Kidney (tissue), 14 donors: Measurements from ENCODE around the gene SFTPA1. TPM values are rescaled to one million over a fixed set of nuclear protein-coding genes. Genes with fewer than 3 reads are reported as not detected.
"Not testable (repeated sequence)": the region's sequence is repeated elsewhere in the genome, so short reads cannot be mapped to it uniquely, and the experiment has no call there.

ENCODE experiments used
- DNase-seq, 5 donors: peaks; one replicate each; pipeline ENCODE4 v3.0.0-alpha.2; 2013 to 2020
- FAIRE-seq: peaks from 2 replicates; lab custom pipeline; 2012; peaks lifted over from hg19 to GRCh38; lab: Jason Lieb, UNC
- H3K27ac ChIP-seq, 2 donors: one replicate each; pipeline ENCODE4 v1.7.0; 2013; ENCODE audit warnings: low read depth in 2 of 2, low read length in 2 of 2, inconsistent platforms in 1 of 2
- H3K27me3 ChIP-seq: one replicate; pipeline ENCODE4 v1.7.1; 2013; ENCODE audit warnings: low read length, inconsistent platforms; ENCODE audit not compliant: control insufficient read depth, insufficient read depth
- H3K36me3 ChIP-seq, 3 donors: one replicate each; pipeline versions ENCODE4 v1.7.0 to v1.7.1; 2013; ENCODE audit warnings: low read length in 3 of 3, control low read depth in 1 of 3, inconsistent platforms in 1 of 3; ENCODE audit not compliant: insufficient read depth in 3 of 3, control insufficient read depth in 2 of 3
- H3K4me1 ChIP-seq, 3 donors: one replicate each; pipeline versions ENCODE4 v1.7.0 to v1.7.1; 2013; ENCODE audit warnings: low read length in 3 of 3, inconsistent platforms in 1 of 3, low read depth in 1 of 3; ENCODE audit not compliant: control insufficient read depth in 2 of 3, insufficient read depth in 2 of 3
- H3K4me3 ChIP-seq, 3 donors: one replicate each; pipeline versions ENCODE4 v1.7.0 to v1.8.1; 2013; ENCODE audit warnings: low read length in 3 of 3, control low read depth in 1 of 3, inconsistent platforms in 1 of 3
- H3K9ac ChIP-seq, 3 donors: one replicate each; pipeline versions ENCODE4 v1.7.0 to v1.7.1; 2013; ENCODE audit warnings: low read length in 3 of 3, control low read depth in 1 of 3, inconsistent platforms in 1 of 3
- H3K9me3 ChIP-seq, 3 donors: one replicate each; pipeline versions ENCODE4 v1.7.0 to v1.7.1; 2013; ENCODE audit warnings: low read length in 3 of 3, control low read depth in 1 of 3, inconsistent platforms in 1 of 3; ENCODE audit not compliant: control insufficient read depth in 2 of 3, insufficient read depth in 1 of 3
- intact Hi-C: fragments of 100-400 bp; cut with DNase I; formaldehyde crosslinking; loops from one replicate; pipeline ENCODE4 v1.11.1; 2022
- polyA plus RNA-seq: library from polyadenylated mRNA; stranded (reverse); fragments of 350-450 nt; fragmentation: Illumina TruSeq; extraction: RNeasy Lipid Tissue Mini Kit (QIAGEN cat#74804); gene quantifications from one replicate; pipeline ENCODE4 v1.2.3, GENCODE V29; 2014; ENCODE audit warnings: low read depth, low replicate concordance; ENCODE audit not compliant: insufficient read depth
- total RNA-seq: library from RNA; stranded (reverse); fragmentation: NEBNext Ultra II Directional; extraction: Animal tissue kit (Norgen Biotek cat#: 25700); gene quantifications from one replicate; pipeline ENCODE4 v1.2.1, GENCODE V29; 2021
- TF ChIP-seq, protein P1 (sequence below): IDR thresholded peaks from 3 replicates; pipeline ENCODE4 v1.5.1; 2012; ENCODE audit warnings: mild to moderate bottlenecking, moderate library complexity, borderline replicate concordance; ENCODE audit not compliant: insufficient read depth; ENCODE audit errors: extremely low read depth
- donor health status: control.
- donor health status: control.
- donor health status: control.
- donor health status: control.
- donor health status: control.
- donor health status: DM: yes; HTN: yes; CAD: no.
- donor health status: Normal renal cell carcinoma (clear cell type).

SFTPA1 gene
- total and polyA plus RNA-seq, 2 donors from 2014 or later = not detected

DNA sequence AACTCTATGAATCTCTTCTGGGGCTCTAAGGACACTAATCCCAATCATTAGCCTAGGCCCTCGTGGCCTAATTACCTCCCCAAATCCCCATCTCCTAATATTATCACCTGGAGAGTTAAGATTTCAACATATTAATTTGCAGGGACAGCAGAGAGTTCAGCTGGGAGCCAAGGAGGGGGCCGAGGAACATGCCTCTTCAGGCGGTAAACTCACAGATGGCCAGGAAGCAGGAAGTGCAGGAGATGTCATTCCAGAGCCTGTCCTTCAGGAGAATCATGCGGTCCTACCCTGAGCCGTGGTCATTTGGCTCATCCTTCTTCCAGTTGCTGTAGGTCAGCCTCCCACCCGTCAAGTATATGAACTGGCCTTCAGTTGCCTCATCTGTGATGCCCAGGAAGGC, 28.6 kb upstream of the SFTPA1 start:
- intact Hi-C loops = no loop called here
- Histone ChIP-seq H3K9ac (no peak overlapping the region), H3K36me3 (no peaks in the 10 kb centered on the region), H3K27ac (no peak overlapping the region), H3K4me1 (no peaks in the 10 kb centered on the region), H3K27me3 (no peaks in the 10 kb centered on the region), H3K9me3 (no peaks in the 10 kb centered on the region), H3K4me3 (no peak overlapping the region)
- DNase-seq (no peak), FAIRE-seq (no peak)
- TF ChIP-seq, protein P1, sequence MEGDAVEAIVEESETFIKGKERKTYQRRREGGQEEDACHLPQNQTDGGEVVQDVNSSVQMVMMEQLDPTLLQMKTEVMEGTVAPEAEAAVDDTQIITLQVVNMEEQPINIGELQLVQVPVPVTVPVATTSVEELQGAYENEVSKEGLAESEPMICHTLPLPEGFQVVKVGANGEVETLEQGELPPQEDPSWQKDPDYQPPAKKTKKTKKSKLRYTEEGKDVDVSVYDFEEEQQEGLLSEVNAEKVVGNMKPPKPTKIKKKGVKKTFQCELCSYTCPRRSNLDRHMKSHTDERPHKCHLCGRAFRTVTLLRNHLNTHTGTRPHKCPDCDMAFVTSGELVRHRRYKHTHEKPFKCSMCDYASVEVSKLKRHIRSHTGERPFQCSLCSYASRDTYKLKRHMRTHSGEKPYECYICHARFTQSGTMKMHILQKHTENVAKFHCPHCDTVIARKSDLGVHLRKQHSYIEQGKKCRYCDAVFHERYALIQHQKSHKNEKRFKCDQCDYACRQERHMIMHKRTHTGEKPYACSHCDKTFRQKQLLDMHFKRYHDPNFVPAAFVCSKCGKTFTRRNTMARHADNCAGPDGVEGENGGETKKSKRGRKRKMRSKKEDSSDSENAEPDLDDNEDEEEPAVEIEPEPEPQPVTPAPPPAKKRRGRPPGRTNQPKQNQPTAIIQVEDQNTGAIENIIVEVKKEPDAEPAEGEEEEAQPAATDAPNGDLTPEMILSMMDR = no peak

DNA sequence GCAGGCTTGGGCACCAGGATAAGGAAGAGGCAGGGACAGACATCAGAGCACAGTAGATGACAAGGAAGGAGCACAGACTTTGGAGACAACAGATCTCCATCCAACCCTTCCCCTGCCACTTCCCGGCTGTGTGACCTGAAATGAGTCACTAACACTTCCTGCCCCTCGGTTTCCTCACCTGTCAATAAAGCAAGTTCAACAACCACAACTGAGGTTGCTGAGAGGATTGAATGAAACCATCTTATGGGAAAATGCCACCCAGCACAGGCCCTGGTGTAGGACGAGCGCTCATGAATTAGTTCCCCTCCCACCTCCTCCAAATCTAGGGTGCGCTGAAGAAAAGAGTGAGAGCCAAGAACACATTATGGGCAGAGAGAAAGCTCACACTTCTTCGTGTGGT, 27.8 kb upstream of the SFTPA1 start:
- H3K9ac ChIP-seq, H3K27ac ChIP-seq, DNase-seq, H3K4me3 ChIP-seq, H3K9me3 ChIP-seq, intact Hi-C loops, H3K4me1 ChIP-seq, FAIRE-seq, H3K36me3 ChIP-seq, H3K27me3 ChIP-seq: not testable (repeated sequence)

DNA sequence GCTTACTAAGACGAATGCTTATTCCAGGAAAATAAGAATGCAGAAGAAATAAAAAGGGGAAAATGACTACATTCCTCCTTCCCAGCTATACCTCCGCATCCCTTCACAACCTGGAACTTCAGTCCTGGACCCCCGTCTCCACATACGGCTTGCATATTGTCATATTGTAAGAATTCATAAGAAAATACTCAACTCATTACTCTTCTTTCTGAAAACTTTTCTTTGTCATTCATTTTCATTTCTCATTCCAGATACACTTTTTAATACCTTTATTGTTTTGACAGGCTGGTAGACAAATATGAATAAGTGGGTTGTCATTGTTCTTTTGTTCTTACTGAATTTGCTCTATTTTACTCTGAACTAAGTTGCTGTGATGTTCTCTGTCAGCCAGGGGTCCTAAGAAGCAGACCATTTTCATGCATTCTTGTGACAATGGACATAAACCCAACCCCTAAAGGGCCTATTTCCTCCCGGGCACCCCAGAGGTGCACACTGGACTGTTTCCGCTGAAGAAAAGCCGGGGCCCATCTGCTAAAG, 27.2 kb upstream of the SFTPA1 start:
- TF ChIP-seq, protein P1 = no peak
- Histone ChIP-seq H3K36me3 (no peaks in the 10 kb centered on the region), H3K9me3 (no peaks in the 10 kb centered on the region), H3K4me3 (no peak overlapping the region), H3K27me3 (no peaks in the 10 kb centered on the region), H3K27ac (no peak overlapping the region), H3K9ac (no peak overlapping the region), H3K4me1 (no peaks in the 10 kb centered on the region)
- DNase-seq = no peak
- no peak for FAIRE-seq
- intact Hi-C loops = no loop called here

DNA sequence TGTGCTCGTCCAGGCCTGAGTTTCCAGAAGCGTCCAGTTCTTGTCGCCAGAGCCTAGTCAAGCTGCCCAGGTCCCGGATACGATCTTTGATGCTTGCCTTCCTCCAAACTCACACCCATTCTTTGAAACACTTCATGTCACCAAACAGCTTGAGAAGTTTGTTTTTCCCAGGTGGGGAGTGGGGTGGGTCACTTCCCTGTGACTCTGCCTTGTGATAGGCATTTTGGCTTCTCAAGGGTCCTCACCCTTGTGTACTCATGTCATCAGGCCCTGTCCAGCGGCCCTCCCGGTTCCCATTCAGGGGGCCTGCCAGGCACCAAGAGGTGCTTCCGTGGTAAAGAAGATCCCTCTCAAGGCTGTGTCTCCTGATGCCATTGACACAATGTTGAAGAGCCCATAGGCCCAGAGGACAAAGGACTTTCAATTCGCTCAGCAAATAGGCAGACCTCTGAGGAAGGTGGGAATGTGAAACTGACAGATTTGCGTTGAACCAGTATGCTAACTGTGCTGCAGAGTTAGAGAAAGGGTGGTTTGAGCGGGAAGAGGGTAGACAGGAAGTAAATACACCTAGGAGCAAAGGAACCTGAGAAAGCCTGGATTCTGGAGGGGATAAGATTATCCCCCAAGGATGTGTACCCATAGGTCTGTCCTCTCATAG, 24.7 kb upstream of the SFTPA1 start:
- H3K36me3 ChIP-seq = no peaks in the 10 kb centered on the region
- H3K27me3 ChIP-seq = no peaks in the 10 kb centered on the region
- H3K9ac ChIP-seq = no peak overlapping the region
- TF ChIP-seq, protein P1 = no peak
- H3K27ac ChIP-seq = no peak overlapping the region
- no peaks in the 10 kb centered on the region for H3K9me3 ChIP-seq
- no peaks in the 10 kb centered on the region for H3K4me1 ChIP-seq
- FAIRE-seq (no peak), DNase-seq (no peak)
- H3K4me3 ChIP-seq = no peak overlapping the region
- intact Hi-C loops = no loop called here
